Measurements from ENCODE around the gene EIF5B.

The EIF5B gene

GRCh38 chr2:99374747-99375146 lies 37.6 kb downstream of the EIF5B start:
- DNase-seq, result no peak

GRCh38 chr2:99376254-99376864 lies 39.2 kb downstream of the EIF5B start:
- DNase-seq, result no peak

- no peak for DNase-seq
Observed at GRCh38 chr2:99377879-99378278, 40.7 kb downstream of the EIF5B start.

- DNase-seq, result no peak
Observed at GRCh38 chr2:99380376-99381010, 43.3 kb downstream of the EIF5B start.

GRCh38 chr2:99382143-99382542 lies 45.0 kb downstream of the EIF5B start:
- no peak for DNase-seq

GRCh38 chr2:99386011-99386410 lies 48.8 kb downstream of the EIF5B start:
- DNase-seq, result no peak

GRCh38 chr2:99388892-99389291 lies 51.7 kb downstream of the EIF5B start:
- no peak for DNase-seq

GRCh38 chr2:99389371-99389770 lies 52.2 kb downstream of the EIF5B start:
- DNase-seq, result no peak

- DNase-seq, result no peak
Observed at GRCh38 chr2:99389946-99390345, 52.8 kb downstream of the EIF5B start.

GRCh38 chr2:99395589-99396130 lies 58.5 kb downstream of the EIF5B start:
- no peak for DNase-seq

GRCh38 chr2:99397266-99397920 lies 60.2 kb downstream of the EIF5B start:
- no peak for DNase-seq

- no peak for DNase-seq
Observed at GRCh38 chr2:99398303-99398702, 61.1 kb downstream of the EIF5B start.

- DNase-seq, result no peak
Observed at GRCh38 chr2:99399063-99399462, 61.9 kb downstream of the EIF5B start.

GRCh38 chr2:99399795-99400194 lies 62.6 kb downstream of the EIF5B start:
- DNase-seq, result no peak

- DNase-seq, result no peak
Observed at GRCh38 chr2:99401841-99402240, 64.7 kb downstream of the EIF5B start.

- no peak for DNase-seq
Observed at GRCh38 chr2:99403084-99403483, 65.9 kb downstream of the EIF5B start.

GRCh38 chr2:99403524-99403923 lies 66.3 kb downstream of the EIF5B start:
- DNase-seq, result no peak

GRCh38 chr2:99404039-99404796 lies 67.0 kb downstream of the EIF5B start:
- no peak for DNase-seq

GRCh38 chr2:99404797-99405669 lies 67.8 kb downstream of the EIF5B start:
- DNase-seq, result no peak

- DNase-seq, result no peak
Observed at GRCh38 chr2:99406137-99406536, 68.9 kb downstream of the EIF5B start.

GRCh38 chr2:99410276-99410675 lies 73.1 kb downstream of the EIF5B start:
- no peak for DNase-seq

- DNase-seq, result no peak
Observed at GRCh38 chr2:99414566-99414965, 77.4 kb downstream of the EIF5B start.

All from activated T-cell treated with anti-CD3 and anti-CD28 coated beads, Interleukin-2, amount 50 U/mL, for 48 hours (primary cell).